H9 (cell line): ENCODE data around the gene PCDH9. TPM values are rescaled to one million over a fixed set of nuclear protein-coding genes. Genes with fewer than 3 reads are reported as not detected.
A peak's percentile ranks its signal among the peaks of the same experiment; 100 is the strongest.

ENCODE experiments used
- DNase-seq: peaks from one replicate; pipeline ENCODE4 v3.0.0-alpha.2; 2017
- H2AFZ ChIP-seq: one replicate; pipeline ENCODE4 v1.6.1; 2013; ENCODE audit warnings: mild to moderate bottlenecking, low read length, control low read depth, moderate library complexity
- H2AK5ac ChIP-seq: 2 replicates; pipeline ENCODE4 v1.6.1; 2013; ENCODE audit warnings: low read length, control low read depth, mixed read lengths; ENCODE audit not compliant: insufficient read length
- H2BK120ac ChIP-seq: one replicate; pipeline ENCODE4 v1.6.1; 2013; ENCODE audit warnings: low read depth, mild to moderate bottlenecking, low read length, control low read depth, inconsistent platforms; ENCODE audit not compliant: poor library complexity, severe bottlenecking
- H2BK12ac ChIP-seq: 2 replicates; pipeline ENCODE4 v1.6.1; 2013; ENCODE audit warnings: low read length, control low read depth, mixed read lengths, low read depth; ENCODE audit not compliant: insufficient read length
- H2BK15ac ChIP-seq: 2 replicates; pipeline ENCODE4 v1.6.1; 2013; ENCODE audit warnings: low read depth, low read length, control low read depth
- H2BK20ac ChIP-seq: one replicate; pipeline ENCODE4 v1.6.1; 2013; ENCODE audit warnings: low read depth, mild to moderate bottlenecking, low read length, control low read depth, inconsistent platforms; ENCODE audit not compliant: poor library complexity, severe bottlenecking
- H2BK5ac ChIP-seq: 2 replicates; pipeline ENCODE4 v1.6.1; 2013; ENCODE audit warnings: low read length, control low read depth, mixed read lengths; ENCODE audit not compliant: insufficient read length
- H3K14ac ChIP-seq: 2 replicates; pipeline ENCODE4 v1.6.1; 2013; ENCODE audit warnings: low read length, control low read depth; ENCODE audit not compliant: insufficient read depth
- H3K18ac ChIP-seq: 2 replicates; pipeline ENCODE4 v1.6.1; 2013; ENCODE audit warnings: low read depth, mild to moderate bottlenecking, mixed read lengths, low read length, control low read depth; ENCODE audit not compliant: insufficient read length
- H3K23ac ChIP-seq: 2 replicates; pipeline ENCODE4 v1.6.1; 2013; ENCODE audit warnings: low read length, control low read depth, mixed read lengths, low read depth; ENCODE audit not compliant: insufficient read length
- H3K23me2 ChIP-seq: 2 replicates; pipeline ENCODE4 v1.6.1; 2013; ENCODE audit warnings: low read depth, mild to moderate bottlenecking, mixed read lengths, low read length, control low read depth; ENCODE audit not compliant: insufficient read length, poor library complexity, severe bottlenecking
- H3K27ac ChIP-seq: 2 replicates; pipeline ENCODE4 v1.5.1; 2013; ENCODE audit warnings: low read length, control low read depth, mixed read lengths, low read depth; ENCODE audit not compliant: insufficient read length
- H3K27me3 ChIP-seq: 2 replicates; pipeline ENCODE4 v1.6.1; 2013; ENCODE audit warnings: low read length, control low read depth, inconsistent platforms; ENCODE audit not compliant: insufficient read depth
- H3K4ac ChIP-seq: 2 replicates; pipeline ENCODE4 v1.6.1; 2013; ENCODE audit warnings: low read depth, mild to moderate bottlenecking, control low read depth, inconsistent platforms, low read length, moderate library complexity
- H3K4me1 ChIP-seq: 2 replicates; pipeline ENCODE4 v1.6.1; 2013; ENCODE audit warnings: low read length, control low read depth, inconsistent platforms; ENCODE audit not compliant: insufficient read depth
- H3K4me2 ChIP-seq: 2 replicates; pipeline ENCODE4 v1.6.1; 2013; ENCODE audit warnings: low read length, control low read depth, mixed read lengths; ENCODE audit not compliant: insufficient read length, insufficient read depth
- H3K56ac ChIP-seq: 2 replicates; pipeline ENCODE4 v1.6.1; 2013; ENCODE audit warnings: low read depth, mild to moderate bottlenecking, mixed read lengths, low read length, control low read depth; ENCODE audit not compliant: insufficient read length
- H3K79me1 ChIP-seq: 2 replicates; pipeline ENCODE4 v1.6.1; 2013; ENCODE audit warnings: low read depth, mild to moderate bottlenecking, moderate library complexity, low read length, control low read depth, inconsistent platforms; ENCODE audit not compliant: insufficient read depth, poor library complexity, severe bottlenecking
- H3K79me2 ChIP-seq: 2 replicates; pipeline ENCODE4 v1.6.1; 2013; ENCODE audit warnings: low read length, control low read depth, inconsistent platforms; ENCODE audit not compliant: insufficient read depth
- H3K9ac ChIP-seq: 2 replicates; pipeline ENCODE4 v1.6.1; 2013; ENCODE audit warnings: low read length, control low read depth, mixed read lengths; ENCODE audit not compliant: insufficient read length; ENCODE audit errors: extremely low read depth
- H3K9me3 ChIP-seq: one replicate; pipeline ENCODE4 v1.6.1; 2013; ENCODE audit warnings: low read depth, low read length, inconsistent platforms; ENCODE audit not compliant: control insufficient read depth
- H3T11ph ChIP-seq: one replicate; pipeline ENCODE4 v1.6.1; 2013; ENCODE audit warnings: mild to moderate bottlenecking, low read length, control low read depth, inconsistent platforms
- H4K20me1 ChIP-seq: one replicate; pipeline ENCODE4 v1.6.1; 2013; ENCODE audit not compliant: control insufficient read depth, insufficient read length, insufficient read depth
- H4K5ac ChIP-seq: 2 replicates; pipeline ENCODE4 v1.6.1; 2013; ENCODE audit warnings: low read depth, mild to moderate bottlenecking, mixed read lengths, low read length, control low read depth; ENCODE audit not compliant: insufficient read length
- H4K8ac ChIP-seq: replicated peaks from 2 replicates; pipeline ENCODE4 v1.6.1; 2013; ENCODE audit warnings: low read length, control low read depth, mixed read lengths, low read depth; ENCODE audit not compliant: insufficient read length
- H4K91ac ChIP-seq: 2 replicates; pipeline ENCODE4 v1.6.1; 2013; ENCODE audit warnings: low read depth, mild to moderate bottlenecking, moderate library complexity, mixed read lengths, low read length, control low read depth; ENCODE audit not compliant: insufficient read length
- H3K27ac Mint-ChIP-seq, 3 experiments: 2 replicates in 2 of 3; 3 replicates in 1 of 3; pipeline ENCODE4 v1.8.0; 2020 to 2021; ENCODE audit warnings: mixed read lengths in 3 of 3, mild to moderate bottlenecking in 1 of 3, moderate library complexity in 1 of 3
- H3K27me3 Mint-ChIP-seq: 2 replicates; pipeline ENCODE4 v1.8.0; 2021; ENCODE audit warnings: low read depth, mild to moderate bottlenecking, moderate library complexity, mixed read lengths
- H3K36me3 Mint-ChIP-seq, 3 experiments: 2 replicates in 2 of 3; 3 replicates in 1 of 3; pipeline ENCODE4 v1.8.0; 2020 to 2021; ENCODE audit warnings: low read depth in 3 of 3, mixed read lengths in 3 of 3; ENCODE audit not compliant: insufficient read depth in 1 of 3
- H3K4me1 Mint-ChIP-seq, 2 experiments: 2 replicates each; pipeline ENCODE4 v1.8.0; 2020; ENCODE audit warnings: mixed read lengths in 2 of 2
- H3K4me3 Mint-ChIP-seq, 2 experiments: 2 replicates in 1 of 2; 3 replicates in 1 of 2; pipeline ENCODE4 v1.8.0; 2020 to 2021; ENCODE audit warnings: mild to moderate bottlenecking in 2 of 2, mixed read lengths in 2 of 2, moderate library complexity in 1 of 2
- H3K9me3 Mint-ChIP-seq, 2 experiments: 2 replicates in 1 of 2; 3 replicates in 1 of 2; pipeline ENCODE4 v1.8.0; 2020; ENCODE audit warnings: mild to moderate bottlenecking in 2 of 2, mixed read lengths in 2 of 2, moderate library complexity in 1 of 2
- WGBS: extraction: QIAGEN DNeasy Blood & Tissue Kit; methylation state at CpG from one replicate; pipeline ENCODE4 v1.1.7; 2013; ENCODE audit warnings: missing lambda C conversion rate, low lambda C conversion rate, mixed read lengths; ENCODE audit not compliant: insufficient read length; ENCODE audit errors: extremely low coverage; 5-methylcytosine and 5-hydroxymethylcytosine counted together
- total RNA-seq: library from RNA; stranded (reverse); gene quantifications from 2 replicates; pipeline ENCODE4 v1.2.1, GENCODE V29; 2021
- TF ChIP-seq, protein P1 (sequence below): fragments of 200-600 bp; sonication (generic); conservative IDR thresholded peaks from 3 replicates; pipeline ENCODE4 v1.8.0; 2021; ENCODE audit warnings: antibody characterized with exemption, mild to moderate bottlenecking

The PCDH9 gene
- total RNA-seq, 1 experiment from 2014 or later = 0.11 TPM

DNA sequence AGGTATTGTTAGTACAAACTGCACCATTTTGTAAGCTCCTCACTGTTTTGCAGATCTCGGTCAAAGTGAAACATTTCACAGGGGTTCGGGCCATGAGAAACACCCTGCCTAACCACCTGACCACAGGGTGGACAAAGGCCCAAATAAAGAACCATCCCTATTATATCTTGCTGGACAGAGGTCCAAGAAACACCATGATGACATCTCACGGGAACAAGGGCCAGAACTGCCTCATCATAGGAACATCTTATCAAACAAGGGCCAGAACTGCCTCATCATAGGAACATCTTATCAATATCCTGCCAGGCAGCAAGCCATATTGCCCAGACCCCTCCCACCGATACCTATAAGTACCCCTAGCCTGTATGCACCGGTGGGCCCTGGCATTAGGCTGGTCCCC is 99.7 kb downstream of the PCDH9 start:
- DNase-seq = no peak
- H3K27ac ChIP-seq = no peak overlapping the region

More for the DNA sequence above, 99.7 kb downstream of the PCDH9 start:
- no peak overlapping the region for H3K4me3 Mint-ChIP-seq
- WGBS = no CpG with 5 or more reads among the region's 5 CpGs
- H3K36me3 Mint-ChIP-seq = no peaks in the 10 kb centered on the region
- H3K9me3 Mint-ChIP-seq = no peaks in the 10 kb centered on the region
- no peak overlapping the region for H3K18ac ChIP-seq
- no peaks in the 10 kb centered on the region for H3K4me1 ChIP-seq
- no peak overlapping the region for H4K8ac ChIP-seq
- no peaks in the 10 kb centered on the region for H4K20me1 ChIP-seq
- no peak overlapping the region for H4K91ac ChIP-seq
- H3K14ac ChIP-seq = no peak overlapping the region
- no peaks in the 10 kb centered on the region for H3K9me3 ChIP-seq
- H3K23ac ChIP-seq = no peak overlapping the region
- H3K4me1 Mint-ChIP-seq = peaks cover 15 to 19% of the 10 kb centered on the region in 2 experiments
- H3K9ac ChIP-seq = no peak overlapping the region
- no peak overlapping the region for H3K56ac ChIP-seq
- H3K27me3 Mint-ChIP-seq = no peaks in the 10 kb centered on the region
- no peak overlapping the region for H2BK15ac ChIP-seq
- no peaks in the 10 kb centered on the region for H3K27me3 ChIP-seq
- no peak overlapping the region for H2BK5ac ChIP-seq
- H3K23me2 ChIP-seq = no peaks in the 10 kb centered on the region
- peak overlapping the region in 1 of 3 experiments; percentile 71; a peak in 3 of 7 replicates for H3K27ac Mint-ChIP-seq
- H2AFZ ChIP-seq = no peak overlapping the region
- H4K5ac ChIP-seq = no peak overlapping the region
- no peak overlapping the region for H2BK12ac ChIP-seq
- H2BK20ac ChIP-seq = no peak overlapping the region
- H3K4ac ChIP-seq = no peak overlapping the region
- no peak overlapping the region for H3K4me2 ChIP-seq
- TF ChIP-seq, protein P1, sequence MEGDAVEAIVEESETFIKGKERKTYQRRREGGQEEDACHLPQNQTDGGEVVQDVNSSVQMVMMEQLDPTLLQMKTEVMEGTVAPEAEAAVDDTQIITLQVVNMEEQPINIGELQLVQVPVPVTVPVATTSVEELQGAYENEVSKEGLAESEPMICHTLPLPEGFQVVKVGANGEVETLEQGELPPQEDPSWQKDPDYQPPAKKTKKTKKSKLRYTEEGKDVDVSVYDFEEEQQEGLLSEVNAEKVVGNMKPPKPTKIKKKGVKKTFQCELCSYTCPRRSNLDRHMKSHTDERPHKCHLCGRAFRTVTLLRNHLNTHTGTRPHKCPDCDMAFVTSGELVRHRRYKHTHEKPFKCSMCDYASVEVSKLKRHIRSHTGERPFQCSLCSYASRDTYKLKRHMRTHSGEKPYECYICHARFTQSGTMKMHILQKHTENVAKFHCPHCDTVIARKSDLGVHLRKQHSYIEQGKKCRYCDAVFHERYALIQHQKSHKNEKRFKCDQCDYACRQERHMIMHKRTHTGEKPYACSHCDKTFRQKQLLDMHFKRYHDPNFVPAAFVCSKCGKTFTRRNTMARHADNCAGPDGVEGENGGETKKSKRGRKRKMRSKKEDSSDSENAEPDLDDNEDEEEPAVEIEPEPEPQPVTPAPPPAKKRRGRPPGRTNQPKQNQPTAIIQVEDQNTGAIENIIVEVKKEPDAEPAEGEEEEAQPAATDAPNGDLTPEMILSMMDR = no peak
- H3K79me1 ChIP-seq = no peaks in the 10 kb centered on the region
- H2BK120ac ChIP-seq = no peak overlapping the region
- H3T11ph ChIP-seq = no peak overlapping the region
- H3K79me2 ChIP-seq = no peaks in the 10 kb centered on the region
- H2AK5ac ChIP-seq = no peak overlapping the region
